Stimulated activated CD4-positive, alpha-beta T cell treated with anti-CD3 and anti-CD28 coated beads, Interleukin-4, amount 100 ng/mL, for 1 hour (primary cell): ENCODE results near the gene SBNO1.
A peak's percentile ranks its signal among the peaks of the same experiment; 100 is the strongest.
"Not testable (repeated sequence)": the region's sequence is repeated elsewhere in the genome, so short reads cannot be mapped to it uniquely, and the experiment has no call there.

Source experiments
- DNase-seq: peaks from one replicate; pipeline ENCODE4 v3.0.0-alpha.2; 2020

The SBNO1 gene

DNA sequence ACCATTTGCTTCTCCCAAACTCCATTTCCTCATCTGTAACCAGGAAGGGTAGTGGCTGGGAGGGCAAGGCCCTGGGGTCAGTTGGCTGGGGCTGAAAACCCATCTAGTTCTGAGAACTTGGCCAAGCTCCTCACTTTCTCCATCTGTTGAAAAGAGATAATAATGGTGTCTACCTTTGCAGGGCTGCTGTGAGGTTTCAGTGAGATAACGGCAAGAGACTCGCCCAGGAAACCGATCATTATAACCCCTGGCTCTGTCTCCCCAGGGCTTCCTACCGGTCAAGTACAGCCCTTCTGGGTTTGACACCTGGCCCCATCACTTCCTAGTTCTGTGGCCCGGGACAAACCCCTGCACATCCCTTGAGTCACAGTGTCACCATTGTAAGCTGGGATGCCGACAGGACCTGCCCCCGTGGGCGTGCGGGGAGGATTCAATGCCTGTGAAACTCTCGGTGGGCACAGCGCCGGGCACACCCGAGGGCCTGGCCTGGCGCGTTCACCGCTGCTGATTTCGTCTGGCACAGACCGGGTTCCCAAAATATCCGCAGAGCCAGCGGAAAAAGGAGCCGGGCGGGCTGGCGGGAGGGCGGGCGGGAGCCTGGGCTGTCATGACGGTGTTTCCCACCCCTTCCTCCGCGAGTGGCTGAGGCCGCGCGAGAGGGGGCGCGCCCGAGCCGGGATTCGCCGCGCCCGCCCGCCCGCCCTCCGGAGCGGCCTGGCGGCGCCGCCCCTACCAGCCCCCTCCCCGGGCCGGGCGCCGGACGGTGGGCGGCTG lies 23.7 kb upstream of the SBNO1 start:
- peak; percentile 74 for DNase-seq

DNA sequence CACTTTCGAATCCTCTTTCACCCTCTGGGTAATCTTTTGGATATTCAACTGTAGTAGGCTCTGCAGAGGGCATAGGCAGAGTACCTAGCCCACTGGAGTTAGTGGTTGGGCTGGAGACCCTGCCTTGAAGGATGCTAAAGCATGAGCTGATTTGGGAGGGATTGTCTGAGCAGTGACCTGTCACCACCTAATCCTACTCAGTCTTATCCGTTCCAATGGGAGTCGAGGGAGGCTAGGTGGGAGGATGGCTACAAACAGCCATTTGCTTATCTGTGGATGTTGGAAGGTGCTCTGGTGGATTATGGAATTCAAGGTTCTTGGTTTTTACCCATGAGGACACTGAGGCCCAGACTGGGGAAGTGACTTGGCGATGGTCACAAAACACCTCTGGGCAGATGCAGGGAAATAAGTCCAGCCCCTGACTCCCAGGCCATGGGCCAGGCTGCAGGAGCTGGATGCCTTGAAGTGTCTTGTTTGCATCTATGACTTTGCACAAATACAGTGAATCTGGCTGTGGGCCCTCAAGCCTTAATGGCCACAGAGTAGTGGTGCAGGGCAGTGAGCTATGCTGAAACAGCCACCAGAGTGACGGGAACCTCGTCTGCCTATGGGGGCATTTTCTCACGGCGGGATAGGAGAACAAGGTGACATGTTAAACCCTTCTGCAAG lies 23.0 kb upstream of the SBNO1 start:
- no peak for DNase-seq

DNA sequence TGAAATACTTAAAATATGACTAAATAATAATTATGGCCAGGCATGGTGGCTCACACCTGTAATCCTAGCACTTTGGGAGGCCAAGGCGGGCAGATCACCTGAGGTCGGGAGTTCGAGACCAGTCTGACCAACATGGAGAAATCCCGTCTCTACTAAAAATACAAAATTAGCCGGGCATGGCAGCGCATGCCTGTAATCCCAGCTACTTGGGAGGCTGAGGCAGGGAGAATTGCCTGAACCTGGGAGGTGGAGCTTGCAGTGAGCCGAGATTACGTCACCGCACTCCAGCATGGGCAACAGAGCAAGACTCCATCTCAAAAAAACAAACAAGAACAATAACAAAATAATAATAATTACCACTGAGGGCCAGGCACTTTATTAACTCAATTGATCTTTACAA lies 20.9 kb upstream of the SBNO1 start:
- DNase-seq, result not testable (repeated sequence)

DNA sequence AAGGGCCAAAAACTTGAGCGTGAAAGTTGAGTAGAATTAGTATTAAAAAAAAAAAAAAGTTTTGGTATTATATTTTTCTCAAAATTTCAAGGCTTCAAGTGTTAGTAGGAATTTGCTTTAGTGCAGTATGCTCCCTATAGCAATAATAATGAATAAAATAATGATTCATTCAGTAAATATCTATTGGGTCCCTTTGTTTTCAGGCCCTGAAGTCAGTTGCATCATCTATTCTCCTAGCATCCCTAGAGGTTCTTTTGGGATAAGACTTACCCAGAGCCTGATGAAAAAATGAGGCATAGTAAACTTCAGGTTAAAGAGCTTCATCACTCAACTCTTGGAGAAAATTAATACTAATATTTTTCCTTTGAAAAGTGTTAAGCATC lies 20.3 kb upstream of the SBNO1 start:
- DNase-seq, result no peak

DNA sequence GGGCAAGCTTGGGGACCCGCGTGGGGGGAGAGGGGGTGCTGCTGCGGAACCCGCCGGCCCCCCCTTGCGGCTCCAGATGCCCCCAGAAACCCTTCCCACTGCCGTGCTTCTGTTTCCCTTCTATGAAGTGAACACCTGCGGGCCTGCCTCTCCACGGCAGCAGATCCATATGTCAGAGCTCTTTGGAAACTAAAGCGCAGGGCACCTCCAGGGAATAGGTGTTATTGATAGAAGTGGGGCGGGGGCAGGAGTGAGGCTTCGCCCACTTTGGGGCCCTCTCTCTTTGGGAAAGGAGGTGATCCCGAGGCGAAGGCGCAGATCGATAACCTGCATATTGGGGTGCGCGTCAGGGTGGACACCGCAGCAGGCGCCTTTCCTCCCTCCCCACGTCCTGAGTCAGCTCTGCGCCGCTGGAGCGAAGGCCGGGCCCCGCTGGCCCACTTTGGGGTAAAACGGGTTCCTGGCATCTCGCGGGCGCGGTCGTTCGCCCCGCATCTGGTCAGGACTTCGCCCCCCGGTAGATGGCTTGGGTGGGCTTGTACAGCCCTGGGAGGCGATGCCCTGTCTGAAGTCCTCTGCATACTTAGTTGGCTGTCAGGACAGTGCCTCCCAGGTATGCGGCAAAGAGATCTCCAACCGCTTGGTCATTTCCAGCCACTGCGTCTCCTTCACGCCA lies 19.8 kb upstream of the SBNO1 start:
- DNase-seq, result peak; percentile 10

DNA sequence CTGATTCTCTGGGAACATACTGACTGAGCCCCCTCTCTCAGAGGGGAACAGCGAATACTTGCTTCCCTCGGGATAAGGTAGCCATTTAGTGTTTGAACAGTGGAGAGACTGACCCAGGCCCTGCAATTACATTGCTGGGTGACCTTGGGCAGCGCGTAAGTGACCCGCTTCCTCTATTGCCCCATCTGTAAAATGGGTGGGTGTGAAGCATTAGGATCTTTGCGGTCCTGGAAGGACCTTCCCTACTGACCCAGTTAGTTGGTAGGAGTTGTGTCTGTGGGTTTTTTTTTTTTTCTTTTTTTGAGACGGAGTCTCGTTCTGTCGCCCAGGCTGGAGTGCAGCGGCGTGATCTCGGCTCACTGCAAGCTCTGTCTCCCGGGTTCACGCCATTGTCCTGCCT lies 18.0 kb upstream of the SBNO1 start:
- DNase-seq, result no peak

DNA sequence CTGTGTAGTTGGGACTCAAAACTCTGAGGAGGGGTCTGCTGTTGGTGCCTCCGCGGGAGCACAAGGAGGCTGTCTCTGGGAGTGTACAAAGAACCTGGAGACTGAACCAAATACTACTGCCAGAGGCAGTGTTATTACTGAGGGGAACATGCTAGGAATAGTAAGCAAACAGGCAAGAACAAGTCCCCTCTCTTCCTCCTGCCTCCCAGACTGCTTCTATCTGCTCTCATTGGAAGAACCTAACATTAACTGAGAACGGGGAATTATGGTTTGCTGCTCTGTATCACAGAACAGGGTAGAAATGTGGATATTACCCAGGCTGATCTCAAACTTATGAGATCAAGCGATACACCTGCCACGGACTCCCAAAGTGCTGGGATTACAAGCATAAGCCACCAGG lies 14.7 kb upstream of the SBNO1 start:
- no peak for DNase-seq

DNA sequence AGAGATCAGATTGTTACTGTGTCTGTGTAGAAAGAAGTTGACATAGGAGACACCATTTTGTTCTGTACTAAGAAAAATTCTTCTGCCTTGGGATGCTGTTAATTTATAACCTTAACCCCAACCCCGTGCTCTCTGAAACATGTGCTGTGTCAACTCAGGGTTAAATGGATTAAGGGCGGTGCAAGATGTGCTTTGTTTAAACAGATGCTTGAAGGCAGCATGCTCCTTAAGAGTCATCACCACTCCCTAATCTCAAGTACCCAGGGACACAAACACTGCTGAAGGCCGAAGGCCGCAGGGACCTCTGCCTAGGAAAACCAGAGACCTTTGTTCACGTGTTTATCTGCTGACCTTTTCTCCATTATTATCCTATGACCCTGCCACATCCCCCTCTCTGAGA lies 7.8 kb upstream of the SBNO1 start:
- not testable (repeated sequence) for DNase-seq

DNA sequence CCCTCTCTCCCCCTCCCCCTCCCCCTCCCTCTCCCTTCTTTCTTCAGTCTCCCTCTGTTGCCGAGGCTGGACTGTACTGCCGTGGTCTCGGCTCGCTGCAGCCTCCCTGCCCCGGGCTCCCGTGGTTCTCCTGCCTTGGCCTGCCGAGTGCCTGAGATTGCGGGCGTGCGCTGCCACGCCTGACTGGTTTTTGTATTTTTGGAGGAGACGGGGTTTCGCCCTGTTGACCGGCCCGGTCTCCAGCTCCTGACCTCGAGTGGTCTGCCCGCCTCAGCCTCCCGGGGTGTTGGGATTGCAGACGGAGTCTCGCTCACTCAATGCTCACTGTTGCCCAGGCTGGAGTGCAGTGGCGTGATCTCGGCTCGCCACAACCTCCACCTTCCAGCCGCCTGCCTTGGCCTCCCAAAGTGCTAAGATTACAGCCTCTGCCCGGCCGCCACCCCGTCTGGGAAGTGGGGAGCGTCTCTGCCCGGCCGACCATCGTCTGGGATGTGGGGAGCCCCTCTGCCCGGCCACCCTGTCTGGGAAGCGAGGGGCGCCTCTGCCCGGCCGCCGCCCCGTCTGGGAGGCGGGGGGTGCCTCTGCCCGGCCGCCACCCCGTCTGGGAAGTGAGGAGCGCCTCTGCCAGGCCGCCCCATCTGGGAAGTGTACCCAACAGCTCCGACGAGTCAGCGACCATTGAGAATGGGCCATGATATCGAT lies 7.2 kb upstream of the SBNO1 start:
- DNase-seq, result not testable (repeated sequence)

DNA sequence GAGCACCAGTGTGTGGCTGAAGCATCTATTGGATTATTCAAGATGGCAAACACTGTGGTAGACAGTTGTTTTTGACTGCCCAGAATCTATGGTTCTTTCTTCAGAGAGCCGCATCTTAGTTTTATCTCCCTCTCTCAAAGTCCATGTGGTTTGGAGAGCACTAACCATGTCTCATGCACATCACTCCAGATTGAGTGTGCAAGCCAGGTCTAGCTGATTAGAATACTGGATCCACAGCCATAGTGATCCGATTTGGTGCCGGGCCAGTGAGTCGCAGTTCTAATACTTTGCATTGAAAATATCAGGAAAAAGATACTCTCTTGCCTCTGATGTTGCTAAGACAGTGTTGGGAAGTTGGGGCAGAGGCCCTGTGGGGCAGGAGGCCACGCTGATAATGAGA lies 4.6 kb upstream of the SBNO1 start:
- no peak for DNase-seq

DNA sequence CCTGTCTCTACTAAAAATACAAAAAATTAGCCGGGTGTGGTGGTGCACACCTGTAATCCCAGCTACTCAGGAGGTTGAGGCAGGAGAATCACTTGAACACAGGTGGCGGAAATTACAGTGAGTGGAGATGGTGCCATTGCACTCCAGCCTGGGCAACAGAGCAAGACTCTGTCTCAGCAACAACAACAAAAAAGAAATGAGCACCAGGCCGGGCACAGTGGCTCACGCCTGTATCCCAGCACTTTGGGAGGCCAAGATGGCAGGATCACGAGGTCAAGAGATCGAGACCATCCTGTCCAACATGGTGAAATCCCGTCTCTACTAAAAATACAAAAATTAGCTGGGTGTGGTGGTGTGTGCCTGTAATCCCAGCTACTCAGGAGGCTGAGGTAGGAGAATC lies 3.8 kb upstream of the SBNO1 start:
- not testable (repeated sequence) for DNase-seq

DNA sequence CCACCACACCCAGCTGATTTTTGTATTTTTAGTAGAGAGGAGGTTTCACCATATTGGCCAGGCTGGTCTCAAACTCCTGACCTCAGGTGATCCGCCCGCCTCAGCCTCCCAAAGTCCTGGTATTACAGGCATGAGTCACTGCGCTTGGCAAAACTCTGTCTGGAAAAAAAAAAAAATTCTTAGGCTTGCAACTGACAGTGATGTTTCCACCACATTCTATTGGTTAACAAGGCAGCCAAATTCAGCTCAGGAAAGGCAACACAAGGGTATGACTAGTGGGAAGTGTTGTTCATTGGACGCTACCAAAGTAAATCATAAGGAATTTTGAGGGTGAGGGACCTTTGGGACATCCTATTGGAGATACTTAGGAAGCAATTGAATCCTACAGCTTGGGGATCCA lies 2.9 kb upstream of the SBNO1 start:
- no peak for DNase-seq

DNA sequence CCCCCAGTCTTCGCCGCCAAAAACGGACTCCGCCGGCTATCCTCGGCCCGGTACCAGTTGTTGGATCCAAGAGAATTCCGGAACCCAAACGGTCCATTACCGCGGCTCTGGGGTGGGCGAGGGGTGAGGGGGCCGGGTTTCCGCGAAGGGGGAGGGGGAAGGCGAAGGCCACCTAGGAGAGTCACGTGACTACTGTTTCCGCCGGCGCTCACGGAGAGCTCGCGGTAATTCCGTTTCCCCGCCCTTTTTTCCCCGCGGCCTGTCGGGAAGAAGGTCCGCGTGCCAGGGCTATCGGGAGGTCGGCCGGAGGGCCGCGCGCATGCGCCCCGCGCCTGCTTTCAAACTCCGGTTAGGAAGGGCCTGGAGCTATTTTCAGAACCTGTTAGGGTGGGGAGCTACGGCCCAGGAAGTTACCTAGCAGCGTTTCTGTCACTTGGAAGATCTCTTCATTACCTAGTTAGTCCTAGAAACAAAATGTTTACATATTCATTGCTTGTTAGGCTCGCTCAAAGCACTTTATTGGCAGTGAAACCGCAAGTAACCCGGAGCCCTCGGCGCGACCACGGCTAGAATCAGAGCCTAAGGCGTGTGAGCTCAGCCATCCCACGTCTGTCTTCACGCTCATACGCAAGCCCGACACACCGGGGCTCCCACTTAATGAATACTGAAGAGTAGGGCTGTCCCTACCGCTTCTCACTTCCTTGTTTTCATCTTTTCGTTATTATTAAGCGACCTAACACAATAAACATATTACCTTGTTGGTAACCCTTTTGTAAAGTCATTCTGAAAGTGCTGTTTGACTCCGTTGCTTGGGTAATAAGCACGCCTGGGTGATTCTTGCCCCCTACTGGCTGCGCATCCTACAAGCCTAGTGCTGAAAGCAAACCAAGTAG lies 624 bp upstream of the SBNO1 start:
- DNase-seq, result peak; percentile 94

DNA sequence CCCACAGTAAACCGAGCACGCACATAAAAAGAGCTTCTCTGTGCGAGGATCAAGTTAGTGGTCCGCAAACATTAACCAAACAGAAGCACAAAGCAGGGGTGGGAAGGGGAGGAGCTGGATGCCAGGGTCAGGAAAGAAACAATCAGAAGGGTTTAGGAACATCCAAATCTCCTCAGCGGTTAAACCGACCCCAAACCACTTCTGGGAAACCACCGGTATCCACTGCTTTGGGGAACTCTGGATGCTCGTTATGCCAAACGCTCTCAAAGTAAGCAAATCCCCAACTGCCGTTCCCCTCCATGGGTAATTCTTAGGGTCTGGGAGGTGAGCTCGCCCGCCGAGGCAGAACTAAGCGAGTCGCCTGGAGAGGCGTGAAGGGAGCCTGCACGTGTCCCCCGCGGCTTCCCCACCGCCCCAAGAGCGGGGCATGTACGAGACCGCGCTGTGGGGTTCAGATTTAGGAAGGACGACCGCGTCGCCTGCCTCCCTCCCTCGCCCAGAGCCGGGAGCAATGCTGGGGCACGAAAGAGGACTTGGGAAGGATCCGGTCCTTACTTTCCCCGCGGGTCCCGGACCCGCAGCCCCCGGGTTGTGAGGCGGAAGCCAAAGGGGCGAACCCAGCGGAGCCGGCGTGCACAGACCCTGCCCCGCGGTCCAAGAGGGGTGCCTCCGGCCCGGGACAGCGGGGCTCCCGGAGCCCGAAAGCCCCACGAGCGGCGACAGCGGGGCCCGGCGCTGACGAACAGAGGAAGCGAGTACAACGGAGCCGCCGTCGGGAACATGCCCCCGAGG lies 711 bp downstream of the SBNO1 start:
- DNase-seq, result peak; percentile 31

DNA sequence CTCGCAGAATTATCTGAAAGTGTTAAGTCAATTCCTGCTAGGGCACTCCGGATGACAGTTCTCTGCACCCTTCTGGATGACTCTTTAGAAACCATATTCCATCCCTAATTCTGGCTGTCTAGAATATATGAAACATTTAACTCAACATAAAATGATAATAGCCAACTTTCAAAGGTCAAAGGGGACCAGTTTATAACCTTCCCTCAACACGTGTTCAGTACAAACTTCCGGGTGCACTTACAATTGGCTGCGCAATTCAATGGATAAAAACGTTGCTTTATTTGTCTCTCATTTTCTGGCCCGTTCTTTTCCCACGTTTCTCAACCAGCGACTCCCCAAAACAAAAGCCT lies 1.3 kb downstream of the SBNO1 start:
- DNase-seq, result no peak

DNA sequence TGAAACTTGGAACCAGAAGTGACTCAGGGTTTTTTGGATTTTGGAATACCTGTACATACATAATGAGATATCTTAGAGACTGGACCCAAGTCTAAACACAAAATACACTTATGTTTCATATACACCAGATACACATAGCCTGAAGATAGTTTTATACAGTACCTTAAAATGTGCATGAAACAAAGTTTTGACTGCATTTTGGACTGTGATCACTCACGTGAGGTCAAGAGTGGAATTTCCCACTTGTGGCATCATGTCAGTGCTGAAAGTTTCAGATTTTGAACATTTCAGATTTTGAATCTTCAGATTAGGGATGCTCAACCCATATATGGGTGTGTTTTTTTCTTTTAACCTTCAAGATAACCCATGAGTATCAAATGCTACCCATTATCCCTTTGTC lies 6.6 kb downstream of the SBNO1 start:
- no peak for DNase-seq

DNA sequence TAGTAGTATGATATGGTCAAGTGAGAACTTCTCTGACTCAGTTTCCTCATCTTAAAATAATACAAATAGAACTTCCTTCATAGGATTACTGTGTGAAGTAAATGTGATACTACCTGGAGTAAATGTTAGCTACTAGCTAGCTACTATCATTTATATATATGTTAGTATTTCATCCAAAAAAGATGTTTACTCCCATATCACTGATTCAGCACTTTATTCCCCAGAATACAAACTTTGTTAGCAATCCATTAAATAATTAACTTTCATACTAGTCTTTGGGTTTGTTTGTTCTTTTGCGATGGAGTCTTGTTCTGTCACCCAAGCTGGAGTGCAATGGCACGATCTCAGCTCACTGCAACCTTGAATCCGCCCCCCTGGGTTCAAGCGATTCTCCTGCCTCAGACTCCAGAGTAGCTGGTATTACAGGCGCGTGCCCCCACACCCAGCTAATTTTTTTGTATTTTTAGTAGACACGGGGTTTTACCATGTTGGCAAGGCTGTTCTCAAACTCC lies 8.4 kb downstream of the SBNO1 start:
- no peak for DNase-seq

DNA sequence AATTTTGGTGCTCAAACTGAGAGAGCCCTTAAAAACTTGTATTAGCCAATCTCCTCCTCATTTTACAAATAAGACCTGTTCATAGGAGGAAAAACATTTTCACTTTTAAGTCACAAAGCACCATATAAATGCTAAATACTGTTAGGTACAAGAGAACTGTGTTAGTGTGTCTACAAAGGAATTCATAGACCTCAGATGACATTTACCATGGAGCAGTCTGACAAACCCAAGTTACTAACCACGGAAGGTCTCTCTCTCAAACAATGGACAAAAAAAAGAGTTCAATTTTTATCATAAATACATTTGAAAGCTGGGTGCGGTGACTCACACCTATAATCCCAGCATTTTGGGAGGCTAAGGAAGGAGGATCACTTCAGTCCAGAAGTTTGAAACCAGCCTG lies 10.0 kb downstream of the SBNO1 start:
- DNase-seq, result no peak

DNA sequence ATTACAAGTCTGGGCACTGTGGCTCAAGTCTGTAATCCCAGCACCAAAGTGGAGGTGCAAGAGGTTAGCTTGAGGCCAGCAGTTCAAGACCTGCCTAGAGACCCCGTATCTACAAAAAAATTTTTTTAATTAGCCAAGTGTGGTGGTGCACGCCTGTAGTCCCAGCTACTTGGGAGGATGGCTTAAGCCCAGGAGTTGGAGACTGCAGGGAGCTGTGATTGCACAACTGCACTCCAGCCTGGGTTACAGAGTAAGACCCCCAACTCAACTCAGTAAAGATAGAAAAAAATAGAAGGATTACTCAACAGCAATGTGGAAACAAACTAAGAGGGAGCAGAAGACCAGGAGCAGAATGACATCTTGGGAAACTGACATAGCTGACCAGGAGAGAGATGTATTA lies 13.3 kb downstream of the SBNO1 start:
- DNase-seq, result no peak

DNA sequence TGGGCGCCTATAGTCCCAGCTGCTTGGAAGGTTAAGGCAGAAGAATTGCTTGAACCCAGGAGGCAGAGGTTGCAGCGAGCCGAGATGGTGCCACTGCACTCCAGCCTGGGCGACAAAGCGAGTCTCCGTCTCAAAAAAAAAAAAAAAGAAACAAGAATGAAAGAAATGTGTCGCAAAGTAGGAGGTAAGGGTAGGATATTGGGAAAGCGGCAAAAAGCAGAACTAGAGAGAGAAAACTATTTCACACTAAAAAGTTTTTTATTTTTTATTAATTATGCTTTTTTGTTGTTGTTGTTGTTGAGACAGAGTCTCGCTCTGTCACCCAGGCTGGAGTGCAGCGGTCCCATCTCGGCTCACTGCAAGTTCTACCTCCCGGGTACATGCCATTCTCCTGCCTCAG lies 17.7 kb downstream of the SBNO1 start:
- no peak for DNase-seq

DNA sequence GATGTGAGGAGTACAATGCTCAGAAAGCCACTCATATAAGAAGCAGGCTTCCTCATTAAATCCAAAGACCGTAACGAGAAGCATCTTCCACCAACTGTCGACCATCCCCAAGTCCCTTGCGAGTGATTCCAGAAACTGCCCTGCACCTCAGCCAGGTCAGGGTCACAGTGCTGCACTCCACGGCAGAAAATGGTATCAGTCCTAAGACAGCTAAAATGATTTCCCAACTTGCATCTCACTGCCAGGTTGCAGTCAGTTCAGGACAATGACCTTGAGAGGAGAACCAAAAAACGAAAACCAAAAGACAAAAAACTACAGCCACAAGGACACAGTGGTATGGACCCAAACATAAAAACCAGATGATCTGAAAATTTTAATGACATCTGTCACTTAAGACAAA lies 20.6 kb downstream of the SBNO1 start:
- DNase-seq, result no peak

DNA sequence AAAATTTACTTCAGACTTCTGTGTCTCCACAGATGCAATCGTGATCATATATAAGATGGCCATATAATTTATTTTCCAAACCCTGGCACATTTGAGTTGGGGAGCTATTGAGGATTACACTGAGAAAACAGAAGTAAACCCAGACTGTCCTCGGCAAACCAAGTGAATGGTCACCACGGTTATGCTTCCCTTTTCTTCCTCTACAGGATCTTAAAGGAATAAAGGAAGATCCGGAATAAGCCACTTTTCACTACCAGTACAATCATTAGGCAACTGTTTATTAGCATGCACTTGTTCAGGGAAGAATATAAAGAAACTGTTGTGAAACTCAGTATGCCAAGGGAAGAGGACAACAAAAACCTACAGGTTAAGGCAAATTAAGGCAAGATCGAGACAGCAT lies 27.6 kb downstream of the SBNO1 start:
- DNase-seq, result no peak
